ENCODE data around the gene C12orf42.
"Not testable (repeated sequence)": the region's sequence is repeated elsewhere in the genome, so short reads cannot be mapped to it uniquely, and the experiment has no call there.

Gene C12orf42

DNA sequence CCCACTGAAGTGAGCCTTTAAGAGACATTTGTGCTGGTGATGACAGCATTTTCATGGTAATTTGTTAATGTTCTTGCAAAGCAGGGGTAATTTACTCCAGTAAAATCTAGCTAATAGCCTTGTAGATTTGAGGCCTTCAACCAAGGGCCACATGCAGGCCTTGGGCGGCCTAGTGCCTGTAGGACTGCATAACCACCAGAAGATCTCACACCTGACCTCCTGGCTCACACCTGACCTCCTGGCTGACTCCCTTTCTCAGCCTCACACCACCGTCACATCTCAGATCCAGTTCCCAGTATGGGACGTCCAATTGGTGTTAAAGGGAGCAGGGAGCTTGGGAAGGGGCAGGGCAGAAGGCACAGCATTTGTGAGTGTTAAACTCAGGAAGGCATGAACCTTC lies 26.9 kb downstream of the C12orf42 start:
- DNase-seq = no peak
- no peak for TF ChIP-seq GATA1 (IDR thresholded peaks at IDR 0.05; ENCODE audit: low read depth, low read length)
- TF ChIP-seq POLR2A (IDR thresholded peaks at IDR 0.05; ENCODE audit: low read length) = no peak

DNA sequence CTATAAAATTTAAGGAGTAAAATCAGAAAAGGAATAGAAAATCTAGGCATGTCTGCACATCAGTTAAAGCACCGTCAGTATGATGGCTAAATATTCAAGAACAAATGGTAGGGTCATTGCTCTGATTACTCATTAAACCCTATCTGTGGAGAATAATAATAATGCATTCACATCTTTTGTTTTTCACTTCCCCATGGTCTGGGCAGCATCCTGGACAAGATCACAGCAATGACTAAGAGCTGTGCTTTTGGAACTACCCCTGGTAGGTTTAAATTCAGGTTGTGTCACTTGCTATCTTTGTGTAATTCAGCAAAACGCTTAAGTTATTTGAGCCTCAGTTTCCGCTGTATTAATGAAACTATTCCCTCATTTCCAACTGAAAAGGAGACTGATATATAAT lies 33.1 kb downstream of the C12orf42 start:
- TF ChIP-seq GATA1 (IDR thresholded peaks at IDR 0.05; ENCODE audit: low read depth, low read length) = no peak
- no peak for TF ChIP-seq POLR2A (IDR thresholded peaks at IDR 0.05; ENCODE audit: low read length)
- no peak for DNase-seq

DNA sequence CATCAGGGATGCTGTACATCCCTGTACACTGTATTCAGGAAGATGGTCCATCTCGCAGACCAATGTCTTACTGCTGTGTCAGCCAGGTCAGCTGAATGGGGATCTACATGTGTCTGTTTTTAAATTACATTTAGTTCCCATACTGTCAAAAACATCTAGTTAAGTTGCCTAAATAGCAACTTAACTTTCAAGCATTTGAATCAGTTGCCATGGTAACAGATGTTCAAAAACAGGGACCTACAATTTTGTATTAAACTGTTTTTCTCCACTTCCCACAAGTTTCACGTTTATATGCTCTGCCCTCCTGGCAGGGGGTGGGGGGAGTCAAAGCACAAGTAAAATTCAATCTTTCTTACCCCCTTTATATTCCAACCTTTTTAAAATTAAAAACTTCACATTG lies 38.3 kb downstream of the C12orf42 start:
- TF ChIP-seq GATA1 (IDR thresholded peaks at IDR 0.05; ENCODE audit: low read depth, low read length) = no peak
- no peak for TF ChIP-seq POLR2A (IDR thresholded peaks at IDR 0.05; ENCODE audit: low read length)
- DNase-seq = no peak

DNA sequence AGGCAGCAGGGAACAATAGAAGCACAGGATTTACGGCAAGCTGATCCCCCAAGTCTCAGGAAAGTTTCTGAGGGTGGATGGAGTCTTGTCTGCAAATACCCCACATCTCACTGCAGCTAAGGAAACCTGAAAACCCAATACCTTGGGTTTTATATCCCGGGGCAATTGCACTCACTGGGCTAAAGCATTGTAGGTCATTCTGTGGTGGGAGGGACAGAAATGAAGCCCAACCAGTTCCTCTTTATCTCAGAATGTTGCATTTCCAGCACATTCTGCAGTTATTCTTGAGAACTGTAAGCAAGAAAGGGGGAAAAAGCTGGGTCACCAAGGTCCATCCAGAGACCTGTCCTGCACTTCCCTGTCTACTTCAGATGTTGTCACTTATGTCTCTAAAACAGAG lies 39.8 kb downstream of the C12orf42 start:
- TF ChIP-seq GATA1 (IDR thresholded peaks at IDR 0.05; ENCODE audit: low read depth, low read length) = no peak
- no peak for TF ChIP-seq POLR2A (IDR thresholded peaks at IDR 0.05; ENCODE audit: low read length)
- DNase-seq = no peak

DNA sequence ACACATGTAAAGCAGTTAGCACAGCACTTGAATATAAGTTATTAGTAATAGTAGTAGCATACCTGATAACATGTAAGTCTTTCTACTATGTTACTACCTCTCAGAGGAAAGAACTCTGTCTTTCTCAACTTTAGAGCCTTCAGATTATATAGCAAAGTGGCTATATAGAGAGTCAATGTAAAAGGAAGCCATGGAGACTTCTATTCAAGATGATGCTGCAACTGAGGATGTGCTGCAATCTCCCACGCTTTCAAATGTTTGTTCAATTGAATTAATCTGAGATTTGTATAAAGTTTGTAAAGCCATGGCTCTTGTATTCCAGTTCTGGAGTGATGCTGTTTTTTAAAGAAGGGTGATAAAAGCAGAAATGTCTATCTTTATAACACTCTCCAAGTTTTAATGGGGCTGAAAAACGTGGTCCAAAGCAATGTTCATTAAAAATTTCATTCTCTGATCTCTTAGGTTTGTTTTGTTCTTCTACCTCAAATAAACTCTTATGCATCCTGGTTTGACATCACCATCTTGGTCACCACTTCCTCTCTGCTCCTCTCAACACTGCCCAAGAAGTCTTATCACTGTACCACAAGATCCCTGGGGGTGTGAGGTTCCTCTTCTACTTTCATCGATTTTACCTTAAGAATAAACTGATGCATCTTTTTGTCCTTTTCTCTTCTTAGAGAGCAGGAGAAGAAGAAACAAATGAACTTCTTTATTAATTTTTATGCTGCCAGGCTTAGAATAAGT lies 40.6 kb downstream of the C12orf42 start:
- DNase-seq = no peak
- TF ChIP-seq GATA1 (IDR thresholded peaks at IDR 0.05; ENCODE audit: low read depth, low read length) (no peak), POLR2A (IDR thresholded peaks at IDR 0.05; ENCODE audit: low read length) (no peak)

DNA sequence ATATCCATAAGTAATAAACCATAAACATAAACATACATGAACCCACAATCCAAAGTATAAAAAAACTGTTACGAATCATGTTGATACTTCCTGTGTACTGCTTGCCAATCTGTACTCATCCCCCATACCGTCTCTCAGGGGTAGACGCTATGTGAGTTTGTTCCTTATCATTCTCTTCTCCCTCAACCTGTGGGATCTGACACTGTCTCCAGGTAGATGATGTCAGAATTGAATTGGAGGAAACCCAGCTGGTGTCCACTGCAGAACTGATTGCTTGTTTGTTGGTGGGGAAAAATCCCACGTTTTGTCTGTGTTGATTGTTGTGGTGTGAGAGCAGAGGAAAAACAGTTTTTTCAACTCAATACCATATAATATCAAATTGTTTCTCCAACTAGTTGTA lies 50.8 kb downstream of the C12orf42 start:
- DNase-seq = no peak

DNA sequence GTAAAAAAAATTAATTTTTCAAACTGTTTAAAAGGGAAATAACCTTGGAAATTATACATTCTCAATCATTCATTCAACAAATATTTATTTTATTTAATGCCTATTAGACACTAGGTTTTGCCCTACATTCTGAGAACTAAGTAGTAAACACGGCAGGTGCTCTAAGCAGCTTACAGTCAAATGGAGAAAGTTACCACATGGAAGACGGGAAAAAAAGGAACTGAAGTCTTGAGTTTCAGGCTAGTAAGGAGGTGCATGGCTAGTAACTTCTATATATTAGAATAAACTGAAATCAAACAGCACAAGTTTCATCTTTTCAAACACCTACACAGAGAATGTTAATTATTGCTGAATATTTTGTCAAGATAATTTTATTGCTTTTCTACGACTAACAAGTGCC lies 52.9 kb downstream of the C12orf42 start:
- no peak for DNase-seq
- no peak for TF ChIP-seq POLR2A (IDR thresholded peaks at IDR 0.05; ENCODE audit: low read length)
- TF ChIP-seq GATA1 (IDR thresholded peaks at IDR 0.05; ENCODE audit: low read depth, low read length) = no peak

More for the DNA sequence above, 50.8 kb downstream of the C12orf42 start:
- TF ChIP-seq GATA1 (IDR thresholded peaks at IDR 0.05; ENCODE audit: low read depth, low read length) (no peak), POLR2A (IDR thresholded peaks at IDR 0.05; ENCODE audit: low read length) (no peak)

DNA sequence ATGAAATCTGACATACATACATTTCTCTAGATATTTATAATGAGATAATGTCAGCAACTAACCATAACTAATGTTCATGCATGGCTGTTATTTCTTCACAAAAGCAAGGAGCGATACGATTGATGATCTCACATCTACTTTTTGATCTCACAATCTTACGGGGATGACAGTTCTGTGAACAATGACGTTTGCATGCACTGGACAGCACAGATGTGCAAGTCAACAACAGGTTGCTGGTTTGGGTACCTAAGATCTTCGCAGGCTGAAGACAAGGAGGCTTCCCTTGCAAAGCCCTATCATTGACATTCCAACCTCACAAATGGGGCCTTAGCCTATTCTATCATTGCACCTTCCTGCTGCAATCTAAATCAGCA lies 53.6 kb downstream of the C12orf42 start:
- TF ChIP-seq GATA1 (IDR thresholded peaks at IDR 0.05; ENCODE audit: low read depth, low read length) = no peak
- no peak for TF ChIP-seq POLR2A (IDR thresholded peaks at IDR 0.05; ENCODE audit: low read length)
- DNase-seq = no peak

DNA sequence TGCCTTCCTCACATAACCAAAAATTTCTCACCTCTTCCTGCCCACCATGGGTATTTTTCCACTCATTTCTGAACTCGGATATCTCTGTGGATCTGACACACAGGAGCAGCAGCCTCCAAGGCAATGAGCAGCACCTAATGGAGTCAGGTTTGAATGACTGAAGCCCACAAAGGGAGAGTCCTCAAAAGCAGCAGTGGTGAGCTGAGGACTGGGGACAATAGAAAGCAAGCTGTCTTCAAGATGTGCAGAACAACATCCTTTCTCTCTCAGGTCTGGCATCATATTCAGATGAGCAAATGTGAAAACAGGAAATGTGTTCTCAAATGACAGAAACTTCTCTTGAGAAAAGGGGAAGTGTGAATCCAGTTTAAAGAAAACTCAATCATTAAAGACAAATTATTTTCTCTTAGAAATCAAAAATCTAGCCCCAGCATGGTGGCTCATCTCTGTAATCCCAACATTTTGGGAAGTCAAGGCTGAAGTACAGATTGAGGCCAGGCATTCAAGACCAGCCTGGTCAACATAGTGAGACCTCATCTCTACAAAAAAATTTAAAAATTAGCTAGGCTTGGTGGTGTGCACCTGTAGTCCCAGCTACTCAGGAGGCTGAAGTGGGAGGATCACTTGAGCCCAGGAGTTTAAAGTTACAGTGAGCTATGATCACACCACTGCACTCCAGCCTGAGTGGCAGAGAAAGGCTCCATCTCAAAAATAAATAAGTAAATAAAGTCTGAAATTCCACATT lies 54.2 kb downstream of the C12orf42 start:
- no peak for DNase-seq
- TF ChIP-seq GATA1 (IDR thresholded peaks at IDR 0.05; ENCODE audit: low read depth, low read length) (no peak), POLR2A (IDR thresholded peaks at IDR 0.05; ENCODE audit: low read length) (no peak)

DNA sequence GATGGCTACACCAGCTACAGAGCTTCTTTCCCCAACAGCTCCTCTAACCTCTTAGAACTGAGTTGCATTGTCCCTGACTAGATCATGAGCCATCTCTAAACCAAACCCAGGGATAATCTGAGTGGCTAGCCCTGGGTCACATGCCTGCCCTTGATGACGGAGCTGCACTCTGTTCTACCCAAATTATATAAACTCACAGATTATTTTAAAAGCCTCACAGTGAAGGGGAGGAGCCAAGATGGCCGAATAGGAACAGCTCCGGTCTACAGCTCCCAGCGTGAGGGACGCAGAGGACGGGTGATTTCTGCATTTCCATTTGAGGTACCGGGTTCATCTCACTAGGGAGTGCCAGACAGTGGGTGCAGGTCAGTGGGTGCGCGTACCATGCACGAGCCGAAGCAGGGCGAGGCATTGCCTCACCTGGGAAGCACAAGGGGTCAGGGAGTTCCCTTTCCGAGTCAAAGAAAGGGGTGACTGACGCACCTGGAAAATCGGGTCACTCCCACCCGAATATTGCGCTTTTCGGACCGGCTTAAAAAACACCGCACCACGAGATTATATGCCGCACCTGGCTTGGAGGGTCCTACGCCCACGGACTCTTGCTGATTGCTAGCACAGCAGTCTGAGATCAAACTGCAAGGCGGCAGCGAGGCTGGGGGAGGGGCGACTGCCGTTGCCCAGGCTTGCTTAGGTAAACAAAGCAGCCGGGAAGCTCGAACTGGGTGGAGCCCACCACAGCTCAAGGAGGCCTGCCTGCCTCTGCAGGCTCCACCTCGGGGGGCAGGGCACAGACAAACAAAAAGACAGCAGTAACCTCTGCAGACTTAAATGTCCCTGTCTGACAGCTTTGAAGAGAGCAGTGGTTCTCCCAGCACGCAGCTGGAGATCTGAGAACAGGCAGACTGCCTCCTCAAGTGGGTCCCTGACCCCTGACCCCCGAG lies 61.3 kb downstream of the C12orf42 start:
- not testable (repeated sequence) for DNase-seq

DNA sequence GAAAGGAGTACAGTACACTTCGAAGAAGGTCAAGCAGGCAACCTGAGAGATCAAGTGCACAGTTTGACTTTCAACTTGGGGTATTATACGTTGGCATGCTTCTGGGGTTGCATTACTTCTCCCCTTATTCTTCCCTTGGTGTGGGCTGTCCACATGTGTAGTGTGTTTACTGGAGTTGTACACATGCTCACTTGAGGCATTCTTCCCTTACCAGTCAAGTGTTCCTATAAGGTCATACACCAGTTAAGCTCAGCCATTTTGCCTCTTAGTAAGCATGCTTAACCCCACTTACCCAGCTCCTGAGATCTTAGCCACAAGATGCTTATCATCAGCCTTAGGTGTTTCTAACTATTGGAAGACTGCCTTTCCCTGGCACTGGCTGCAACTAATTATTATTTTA lies 63.8 kb downstream of the C12orf42 start:
- TF ChIP-seq POLR2A (IDR thresholded peaks at IDR 0.05; ENCODE audit: low read length) = no peak
- TF ChIP-seq GATA1 (IDR thresholded peaks at IDR 0.05; ENCODE audit: low read depth, low read length) = no peak
- DNase-seq = no peak

DNA sequence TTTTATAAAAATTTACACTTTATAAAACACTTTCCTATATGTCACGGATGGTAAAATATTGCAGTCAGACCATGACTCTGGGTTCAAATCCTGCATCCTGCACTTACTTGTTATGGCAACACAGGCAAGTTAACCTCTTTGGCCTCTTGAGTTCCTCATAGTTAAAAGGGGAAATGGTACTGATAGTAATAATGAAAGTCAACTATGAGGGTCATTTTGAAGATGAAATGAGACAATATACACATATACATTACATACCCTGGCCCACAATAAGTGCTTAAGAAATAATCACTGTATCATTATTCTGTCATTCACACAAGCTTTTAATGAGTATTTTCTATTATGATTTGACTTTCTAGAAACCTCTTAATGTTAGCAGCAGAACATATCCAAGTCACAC lies 64.4 kb downstream of the C12orf42 start:
- TF ChIP-seq POLR2A (IDR thresholded peaks at IDR 0.05; ENCODE audit: low read length) (no peak), GATA1 (IDR thresholded peaks at IDR 0.05; ENCODE audit: low read depth, low read length) (no peak)
- no peak for DNase-seq

DNA sequence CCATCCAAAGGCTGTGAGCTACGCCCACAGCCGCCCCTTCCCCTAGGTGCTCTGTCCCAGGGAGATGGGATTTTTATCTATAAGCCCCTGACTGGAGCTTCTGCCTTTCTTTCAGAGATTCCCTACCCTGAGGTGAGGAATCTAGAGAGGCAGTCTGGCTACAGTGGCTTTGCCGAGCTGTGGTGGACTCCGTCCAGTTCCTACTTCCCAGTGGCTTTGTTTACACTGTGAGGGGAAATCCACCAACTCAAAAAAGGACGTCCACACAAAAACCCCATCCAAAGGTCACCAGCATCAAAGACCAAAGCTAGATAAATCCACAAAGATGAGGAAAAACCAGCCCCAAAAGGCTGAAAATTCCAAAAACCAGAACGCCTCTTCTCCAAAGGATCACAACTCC lies 70.1 kb downstream of the C12orf42 start:
- not testable (repeated sequence) for DNase-seq

DNA sequence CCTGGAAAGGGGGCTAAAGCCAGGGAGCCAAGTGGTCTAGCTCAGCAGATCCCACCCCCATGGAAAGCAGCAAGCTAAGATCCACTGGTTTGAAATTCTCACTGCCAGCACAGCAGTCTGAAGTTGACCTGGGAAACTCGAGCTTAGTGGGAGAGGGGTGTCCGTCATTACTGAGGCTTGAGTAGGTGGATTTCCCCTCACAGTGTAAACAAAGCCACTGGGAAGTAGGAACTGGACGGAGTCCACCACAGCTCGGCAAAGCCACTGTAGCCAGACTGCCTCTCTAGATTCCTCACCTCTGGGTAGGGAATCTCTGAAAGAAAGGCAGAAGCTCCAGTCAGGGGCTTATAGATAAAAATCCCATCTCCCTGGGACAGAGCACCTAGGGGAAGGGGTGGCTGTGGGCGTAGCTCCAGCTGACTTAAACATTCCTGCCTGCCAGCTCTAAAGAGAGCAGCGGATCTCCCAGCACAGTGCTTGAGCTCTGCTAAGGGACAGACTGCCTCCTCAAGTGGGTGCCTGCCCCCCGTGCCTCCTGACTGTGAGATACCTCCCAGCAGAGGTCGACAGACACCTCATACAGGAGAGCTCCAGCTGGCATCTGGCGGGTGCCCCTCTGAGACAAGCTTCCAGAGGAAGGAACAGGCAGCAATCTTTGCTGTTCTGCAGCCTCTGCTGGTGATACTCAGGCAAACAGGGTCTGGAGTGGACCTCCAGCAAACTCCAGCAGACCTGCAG lies 70.8 kb downstream of the C12orf42 start:
- not testable (repeated sequence) for DNase-seq

Measured in erythroblast (primary cell).